Measurements from ENCODE around the gene MRPS9. TPM values are rescaled to one million over a fixed set of nuclear protein-coding genes. Genes with fewer than 3 reads are reported as not detected.

MRPS9 gene
- total and polyA plus RNA-seq, 4 donors = 12.8 to 22.1 (median 17.5) TPM

DNA sequence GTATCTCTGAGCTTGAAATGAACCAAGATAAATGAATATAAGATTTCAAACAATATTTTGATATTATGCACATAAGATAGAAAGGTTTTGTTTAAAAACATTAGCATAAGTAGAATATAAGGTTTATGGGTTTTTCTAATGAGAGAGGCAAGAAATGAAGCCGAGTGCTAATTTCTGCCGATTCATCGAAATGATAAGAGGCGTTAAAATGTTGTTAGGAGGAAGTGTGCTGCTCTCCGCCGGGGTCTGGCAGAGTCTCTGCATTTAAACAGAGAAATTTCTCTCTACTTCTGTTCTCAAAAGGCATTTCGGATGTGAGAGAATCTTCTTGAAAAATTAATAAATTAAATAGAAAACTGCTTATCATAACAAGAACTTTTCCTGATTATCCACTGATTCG lies 83.6 kb downstream of the MRPS9 start:
- no peaks in the 10 kb centered on the region for H3K9me3 ChIP-seq (ENCODE audit: control insufficient read depth, low read length)
- H3K4me3 ChIP-seq (ENCODE audit: low read length in 2 of 2) = no peak overlapping the region
- no peaks in the 10 kb centered on the region for H3K4me1 ChIP-seq (ENCODE audit: control insufficient read depth in 1 of 2, insufficient read depth in 2 of 2, low read length in 2 of 2)
- no peaks in the 10 kb centered on the region for H3K36me3 ChIP-seq (ENCODE audit: control insufficient read depth in 1 of 2, insufficient read depth in 2 of 2, low read length in 1 of 2)
- H3K27ac ChIP-seq (ENCODE audit: low read depth in 1 of 2, low read length in 2 of 2) = no peak overlapping the region
- ATAC-seq (ENCODE audit: low FRiP score) (no peak), DNase-seq (no peak)
- 76 to 80% methylated on average over 8 of the region's 8 CpGs for WGBS, 2 donors
- intact Hi-C loops (cut with DNase I) = no loop called here
- no peaks in the 10 kb centered on the region for H3K27me3 ChIP-seq (ENCODE audit: control insufficient read depth in 1 of 2, insufficient read depth in 2 of 2, low read length in 1 of 2)

DNA sequence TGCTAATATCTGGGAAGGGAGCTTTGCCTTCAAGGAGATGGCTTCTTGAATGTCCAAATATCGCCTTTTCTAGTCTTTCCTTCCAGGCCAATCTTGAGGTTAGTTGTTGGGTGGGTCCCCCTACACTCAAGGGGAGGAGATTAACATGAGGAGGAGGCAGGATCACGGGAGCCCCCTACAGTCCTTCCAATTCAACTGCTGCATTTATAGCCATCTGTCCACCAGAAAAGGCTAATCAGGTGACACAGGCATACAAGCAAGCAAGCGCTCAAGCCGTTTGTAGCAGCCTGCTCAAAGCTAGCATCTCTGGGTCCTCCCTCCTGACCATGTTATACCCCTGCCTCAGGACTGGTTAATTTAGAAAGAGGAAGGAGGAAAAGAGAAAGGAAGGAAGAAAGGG lies 87.6 kb downstream of the MRPS9 start:
- DNase-seq (no peak), ATAC-seq (ENCODE audit: low FRiP score) (no peak)
- no peaks in the 10 kb centered on the region for H3K4me1 ChIP-seq (ENCODE audit: control insufficient read depth in 1 of 2, insufficient read depth in 2 of 2, low read length in 2 of 2)
- no peak overlapping the region for H3K27ac ChIP-seq (ENCODE audit: low read depth in 1 of 2, low read length in 2 of 2)
- no peaks in the 10 kb centered on the region for H3K27me3 ChIP-seq (ENCODE audit: control insufficient read depth in 1 of 2, insufficient read depth in 2 of 2, low read length in 1 of 2)
- no peak overlapping the region for H3K4me3 ChIP-seq (ENCODE audit: low read length in 2 of 2)
- peaks cover 4% of the 10 kb centered on the region for H3K9me3 ChIP-seq (ENCODE audit: control insufficient read depth, low read length)
- no peaks in the 10 kb centered on the region for H3K36me3 ChIP-seq (ENCODE audit: control insufficient read depth in 1 of 2, insufficient read depth in 2 of 2, low read length in 1 of 2)
- intact Hi-C loops (cut with DNase I) = no loop called here
- WGBS, 2 donors = 34 to 45% methylated on average over 4 of the region's 4 CpGs

DNA sequence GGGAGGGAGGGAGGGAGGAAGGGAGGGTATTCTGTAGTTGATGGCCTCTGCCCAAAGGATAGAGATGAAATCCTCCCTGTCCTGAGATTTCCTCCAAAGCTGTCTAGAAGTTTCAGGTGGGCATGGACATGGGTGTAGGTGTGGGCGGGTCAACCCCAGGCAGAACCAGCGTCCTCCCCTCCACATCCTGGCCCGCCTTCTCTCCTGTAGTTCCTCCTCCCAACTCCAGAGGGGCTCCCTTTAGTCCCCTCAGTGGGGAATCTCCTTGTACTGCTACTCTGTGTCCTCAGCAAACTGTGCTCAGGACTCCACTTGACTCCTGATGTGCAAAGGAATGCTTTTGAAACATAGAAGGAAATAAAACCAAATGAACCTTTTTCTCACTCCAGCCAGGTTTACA lies 88.1 kb downstream of the MRPS9 start:
- H3K36me3 ChIP-seq (ENCODE audit: control insufficient read depth in 1 of 2, insufficient read depth in 2 of 2, low read length in 1 of 2) = no peaks in the 10 kb centered on the region
- ATAC-seq (ENCODE audit: low FRiP score) (no peak), DNase-seq (no peak)
- no peaks in the 10 kb centered on the region for H3K27me3 ChIP-seq (ENCODE audit: control insufficient read depth in 1 of 2, insufficient read depth in 2 of 2, low read length in 1 of 2)
- H3K9me3 ChIP-seq (ENCODE audit: control insufficient read depth, low read length) = peaks cover 4% of the 10 kb centered on the region
- no peak overlapping the region for H3K27ac ChIP-seq (ENCODE audit: low read depth in 1 of 2, low read length in 2 of 2)
- intact Hi-C loops (cut with DNase I) = no loop called here
- no peak overlapping the region for H3K4me3 ChIP-seq (ENCODE audit: low read length in 2 of 2)
- H3K4me1 ChIP-seq (ENCODE audit: control insufficient read depth in 1 of 2, insufficient read depth in 2 of 2, low read length in 2 of 2) = no peaks in the 10 kb centered on the region
- WGBS, 2 donors = 80 to 88% methylated on average over 3 of the region's 3 CpGs

DNA sequence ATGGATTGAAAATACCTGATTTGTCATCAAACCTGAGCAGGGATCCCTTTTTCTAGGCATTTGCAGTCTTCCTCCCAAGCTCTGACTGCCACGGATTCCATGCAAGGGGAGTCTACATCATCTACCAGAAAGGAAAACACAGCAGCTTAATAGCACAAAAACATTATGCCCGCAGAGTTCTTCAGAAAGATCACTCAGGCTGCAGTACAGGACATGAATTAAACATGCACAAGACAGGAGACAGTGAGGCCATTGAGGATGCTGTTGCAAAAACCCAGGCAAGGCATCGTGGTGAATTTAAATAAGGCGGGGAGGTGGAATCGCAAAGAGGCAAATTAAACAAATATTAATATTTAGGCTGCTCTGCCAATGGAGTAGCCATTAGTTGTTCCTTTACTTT lies 88.5 kb downstream of the MRPS9 start:
- Histone ChIP-seq H3K9me3 (ENCODE audit: control insufficient read depth, low read length) (peaks cover 4% of the 10 kb centered on the region), H3K27ac (ENCODE audit: low read depth in 1 of 2, low read length in 2 of 2) (no peak overlapping the region), H3K27me3 (ENCODE audit: control insufficient read depth in 1 of 2, insufficient read depth in 2 of 2, low read length in 1 of 2) (no peaks in the 10 kb centered on the region), H3K36me3 (ENCODE audit: control insufficient read depth in 1 of 2, insufficient read depth in 2 of 2, low read length in 1 of 2) (no peaks in the 10 kb centered on the region), H3K4me1 (ENCODE audit: control insufficient read depth in 1 of 2, insufficient read depth in 2 of 2, low read length in 2 of 2) (no peaks in the 10 kb centered on the region), H3K4me3 (ENCODE audit: low read length in 2 of 2) (no peak overlapping the region)
- intact Hi-C loops (cut with DNase I) = no loop called here
- DNase-seq (no peak), ATAC-seq (ENCODE audit: low FRiP score) (no peak)
- 83 to 84% methylated on average over 5 of the region's 5 CpGs for WGBS, 2 donors

DNA sequence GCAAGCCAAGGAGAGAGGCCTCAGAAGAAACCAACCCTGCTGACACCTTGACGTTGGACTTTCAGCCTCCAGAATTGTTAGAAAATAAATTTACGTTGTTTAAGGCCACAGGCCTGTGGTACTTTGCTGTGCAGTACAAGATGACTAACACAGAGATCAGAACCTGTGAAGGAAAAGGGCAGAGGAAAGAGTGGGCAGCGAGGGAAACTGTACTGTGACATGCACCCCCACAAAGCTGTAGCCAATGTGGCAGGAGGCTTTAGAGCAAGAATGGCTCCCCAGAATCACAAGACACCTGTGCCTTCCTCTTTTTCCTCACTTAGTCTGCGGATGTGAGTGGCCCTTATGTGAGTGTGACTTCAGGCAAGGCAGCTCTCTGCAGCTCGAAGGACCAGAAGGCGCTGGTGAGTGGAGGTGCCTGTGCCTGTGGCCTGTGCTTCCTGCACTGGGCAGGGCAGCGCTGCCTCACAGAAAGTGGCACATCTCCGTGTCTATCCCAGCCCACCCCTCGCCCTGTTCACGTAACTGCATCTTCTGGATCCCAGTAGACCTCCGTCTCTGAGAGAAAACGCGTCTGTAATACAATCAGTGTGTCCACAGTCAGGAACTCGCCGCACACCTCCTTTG lies 89.5 kb downstream of the MRPS9 start:
- no peaks in the 10 kb centered on the region for H3K4me1 ChIP-seq (ENCODE audit: control insufficient read depth in 1 of 2, insufficient read depth in 2 of 2, low read length in 2 of 2)
- ATAC-seq (ENCODE audit: low FRiP score) (no peak), DNase-seq (no peak)
- no peak overlapping the region for H3K27ac ChIP-seq (ENCODE audit: low read depth in 1 of 2, low read length in 2 of 2)
- no peaks in the 10 kb centered on the region for H3K36me3 ChIP-seq (ENCODE audit: control insufficient read depth in 1 of 2, insufficient read depth in 2 of 2, low read length in 1 of 2)
- intact Hi-C loops (cut with DNase I) = no loop called here
- no peak overlapping the region for H3K4me3 ChIP-seq (ENCODE audit: low read length in 2 of 2)
- H3K9me3 ChIP-seq (ENCODE audit: control insufficient read depth, low read length) = peaks cover 4% of the 10 kb centered on the region
- WGBS, 2 donors = 93 to 94% methylated on average over 15 of the region's 15 CpGs
- no peaks in the 10 kb centered on the region for H3K27me3 ChIP-seq (ENCODE audit: control insufficient read depth in 1 of 2, insufficient read depth in 2 of 2, low read length in 1 of 2)

DNA sequence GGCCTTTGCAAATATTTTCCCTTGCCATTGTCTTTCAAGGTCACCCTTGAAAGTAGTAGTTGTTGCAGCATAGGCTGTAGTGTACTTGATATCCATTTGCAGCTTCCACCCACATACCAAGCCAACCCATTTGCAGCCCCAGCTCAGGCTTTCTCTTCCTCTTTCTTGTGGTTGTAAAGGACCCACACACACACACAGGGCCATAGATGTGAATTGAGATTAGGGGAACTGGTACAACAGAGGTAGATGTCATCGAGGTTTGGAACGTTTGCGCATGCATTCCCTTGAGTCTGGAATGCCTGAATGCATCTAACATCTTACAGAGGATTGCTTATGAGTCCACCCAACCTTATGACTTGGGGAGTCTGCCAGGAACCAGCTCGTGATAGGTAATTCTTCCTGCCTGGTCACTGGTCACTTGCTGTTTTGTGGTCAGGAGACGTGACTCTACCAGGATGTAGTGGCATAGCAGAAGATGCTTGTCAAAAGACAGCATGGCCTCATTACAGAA lies 91.9 kb downstream of the MRPS9 start:
- H3K4me3 ChIP-seq (ENCODE audit: low read length in 2 of 2) = no peak overlapping the region
- no peaks in the 10 kb centered on the region for H3K36me3 ChIP-seq (ENCODE audit: control insufficient read depth in 1 of 2, insufficient read depth in 2 of 2, low read length in 1 of 2)
- DNase-seq (no peak), ATAC-seq (ENCODE audit: low FRiP score) (no peak)
- H3K4me1 ChIP-seq (ENCODE audit: control insufficient read depth in 1 of 2, insufficient read depth in 2 of 2, low read length in 2 of 2) = no peaks in the 10 kb centered on the region
- no peak overlapping the region for H3K27ac ChIP-seq (ENCODE audit: low read depth in 1 of 2, low read length in 2 of 2)
- intact Hi-C loops (cut with DNase I) = no loop called here
- 79 to 89% methylated on average over 5 of the region's 5 CpGs for WGBS, 2 donors
- H3K9me3 ChIP-seq (ENCODE audit: control insufficient read depth, low read length) = peaks cover 4% of the 10 kb centered on the region
- no peaks in the 10 kb centered on the region for H3K27me3 ChIP-seq (ENCODE audit: control insufficient read depth in 1 of 2, insufficient read depth in 2 of 2, low read length in 1 of 2)

DNA sequence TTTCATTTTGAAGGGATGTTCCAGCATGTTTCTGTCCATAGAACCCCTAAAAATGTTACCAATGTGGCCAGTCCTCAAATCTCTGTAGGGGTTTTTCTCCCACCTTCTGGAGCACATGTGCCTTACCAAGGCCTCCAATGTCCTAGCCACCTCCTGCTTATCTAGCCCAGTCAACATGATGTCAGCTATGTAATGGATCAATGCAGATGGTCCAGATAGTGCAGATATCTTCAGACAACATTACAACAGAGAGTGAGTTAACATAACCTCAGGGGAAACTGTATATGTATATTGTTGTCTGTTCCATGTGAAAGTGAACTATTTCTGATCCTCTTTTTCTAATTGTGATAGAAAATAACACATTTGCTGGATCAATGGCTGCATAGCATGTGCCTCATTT lies 92.7 kb downstream of the MRPS9 start:
- no peaks in the 10 kb centered on the region for H3K36me3 ChIP-seq (ENCODE audit: control insufficient read depth in 1 of 2, insufficient read depth in 2 of 2, low read length in 1 of 2)

DNA sequence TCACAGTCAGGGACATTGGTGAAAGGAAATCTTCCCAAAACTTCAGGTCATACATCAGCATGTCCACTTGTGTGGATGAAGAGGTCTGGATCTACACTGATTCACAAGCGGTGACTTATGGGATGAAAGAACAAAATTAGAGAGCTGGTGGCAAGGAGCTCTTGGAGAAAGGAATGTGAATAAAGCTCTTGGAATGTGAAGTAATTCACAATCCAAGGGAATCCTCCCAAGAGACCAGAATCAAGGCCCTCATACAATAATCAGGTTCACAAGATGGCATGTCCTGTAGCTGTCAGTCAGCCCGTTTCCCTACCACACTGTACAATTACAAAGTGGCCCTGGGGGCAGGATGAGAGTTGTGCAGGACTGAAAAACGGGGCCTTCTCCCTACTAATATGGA lies 96.2 kb downstream of the MRPS9 start:
- no peak overlapping the region for H3K4me3 ChIP-seq (ENCODE audit: low read length in 2 of 2)
- H3K9me3 ChIP-seq (ENCODE audit: control insufficient read depth, low read length) = no peaks in the 10 kb centered on the region
- peaks cover 0 to 1% of the 10 kb centered on the region in 2 donors for H3K27me3 ChIP-seq (ENCODE audit: control insufficient read depth in 1 of 2, insufficient read depth in 2 of 2, low read length in 1 of 2)
- intact Hi-C loops (cut with DNase I) = no loop called here
- no peak for DNase-seq
- no peak overlapping the region for H3K27ac ChIP-seq (ENCODE audit: low read depth in 1 of 2, low read length in 2 of 2)
- WGBS, 2 donors = 54 to 61% methylated on average over 3 of the region's 3 CpGs
- ATAC-seq (ENCODE audit: low FRiP score) = no peak
- H3K4me1 ChIP-seq (ENCODE audit: control insufficient read depth in 1 of 2, insufficient read depth in 2 of 2, low read length in 2 of 2) = no peaks in the 10 kb centered on the region
- H3K36me3 ChIP-seq (ENCODE audit: control insufficient read depth in 1 of 2, insufficient read depth in 2 of 2, low read length in 1 of 2) = no peaks in the 10 kb centered on the region

More for the DNA sequence above, 92.7 kb downstream of the MRPS9 start:
- intact Hi-C loops (cut with DNase I) = no loop called here
- no peak for DNase-seq
- Histone ChIP-seq H3K27me3 (ENCODE audit: control insufficient read depth in 1 of 2, insufficient read depth in 2 of 2, low read length in 1 of 2) (no peaks in the 10 kb centered on the region), H3K4me3 (ENCODE audit: low read length in 2 of 2) (no peak overlapping the region), H3K9me3 (ENCODE audit: control insufficient read depth, low read length) (peaks cover 4% of the 10 kb centered on the region), H3K4me1 (ENCODE audit: control insufficient read depth in 1 of 2, insufficient read depth in 2 of 2, low read length in 2 of 2) (no peaks in the 10 kb centered on the region), H3K27ac (ENCODE audit: low read depth in 1 of 2, low read length in 2 of 2) (no peak overlapping the region)
- no peak for ATAC-seq (ENCODE audit: low FRiP score)

DNA sequence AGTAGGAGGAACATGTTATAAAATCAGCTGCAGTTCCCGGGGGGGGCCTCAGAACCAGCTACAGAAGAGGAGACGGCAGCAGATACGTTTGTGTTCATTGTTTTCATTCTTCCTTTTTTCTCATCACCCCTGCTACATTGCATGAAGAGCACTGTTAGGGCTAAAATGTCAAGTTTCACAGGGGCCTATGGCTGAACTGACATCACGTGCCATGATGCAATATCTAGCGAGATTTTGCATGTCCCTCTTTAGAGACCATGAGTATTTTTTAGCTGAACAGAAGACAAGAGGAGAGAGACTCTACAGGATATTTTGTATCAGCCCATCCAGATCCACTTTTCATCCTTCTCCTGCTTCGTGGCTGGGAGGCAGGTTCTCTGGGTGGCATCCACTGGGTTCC lies 97.6 kb downstream of the MRPS9 start:
- ATAC-seq (ENCODE audit: low FRiP score) (no peak), DNase-seq (no peak)
- Histone ChIP-seq H3K36me3 (ENCODE audit: control insufficient read depth in 1 of 2, insufficient read depth in 2 of 2, low read length in 1 of 2) (no peaks in the 10 kb centered on the region), H3K4me3 (ENCODE audit: low read length in 2 of 2) (no peak overlapping the region), H3K4me1 (ENCODE audit: control insufficient read depth in 1 of 2, insufficient read depth in 2 of 2, low read length in 2 of 2) (no peaks in the 10 kb centered on the region), H3K9me3 (ENCODE audit: control insufficient read depth, low read length) (no peaks in the 10 kb centered on the region), H3K27ac (ENCODE audit: low read depth in 1 of 2, low read length in 2 of 2) (no peak overlapping the region), H3K27me3 (ENCODE audit: control insufficient read depth in 1 of 2, insufficient read depth in 2 of 2, low read length in 1 of 2) (peaks cover 0 to 1% of the 10 kb centered on the region in 2 donors)
- intact Hi-C loops (cut with DNase I) = no loop called here
- 75 to 79% methylated on average over 6 of the region's 6 CpGs for WGBS, 2 donors
